Measurements from ENCODE around the gene N4BP2L1. TPM values are rescaled to one million over a fixed set of nuclear protein-coding genes. Genes with fewer than 3 reads are reported as not detected.

Gene N4BP2L1
- 17.4 TPM for total RNA-seq

DNA sequence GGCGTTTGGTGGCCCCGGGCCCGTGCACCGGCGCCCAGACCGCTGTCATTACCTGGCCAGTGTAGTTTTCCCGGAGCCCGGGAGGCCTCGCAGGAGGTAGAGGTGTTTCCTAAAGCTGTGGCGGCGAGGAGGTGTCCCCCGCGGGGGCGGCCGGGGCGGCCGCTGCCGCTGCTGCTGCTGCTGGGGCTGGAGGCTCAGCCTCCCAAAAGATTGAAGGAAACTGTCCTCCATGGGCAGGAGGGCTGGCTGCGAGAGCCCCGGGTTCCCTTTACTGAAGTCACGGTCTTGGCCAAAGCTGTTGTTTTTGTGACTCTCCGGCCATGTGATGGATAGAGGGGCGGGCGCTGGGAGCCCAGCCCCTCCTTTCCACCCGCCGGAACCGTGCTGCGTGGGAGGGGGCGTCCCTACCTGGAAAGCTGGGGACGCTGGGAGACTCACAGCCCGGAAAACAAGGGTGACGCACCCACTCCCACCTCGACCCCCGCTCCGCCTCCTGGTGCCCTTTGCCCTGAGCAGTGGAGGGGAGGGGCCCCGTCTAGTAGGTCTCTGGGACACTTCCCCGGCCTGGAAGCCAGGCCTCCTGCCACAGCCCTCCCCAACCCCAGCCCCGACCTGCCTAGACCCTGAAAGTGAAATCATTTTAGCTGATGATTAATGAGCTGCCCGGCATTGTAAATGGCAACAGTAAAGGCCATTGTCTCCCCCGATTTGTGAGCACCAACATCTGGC is at the start of gene N4BP2L1:
N4BP2L1 (minus strand) TSS at position 279 of the 729 bp plus-strand sequence; CDS start at position 231, 48 bp downstream.

Other genes with a start within 250 kb of the N4BP2L1 start
- not detected for gene ZAR1L, start 112.8 kb downstream of the N4BP2L1 start, total RNA-seq
- 4.6 TPM for gene BRCA2, start 112.6 kb downstream of the N4BP2L1 start, total RNA-seq
- 376 TPM for gene N4BP2L2, start 110.7 kb upstream of the N4BP2L1 start, total RNA-seq
- gene PDS5B, start 158.3 kb upstream of the N4BP2L1 start, total RNA-seq, result 150 TPM